Activated T-cell treated with anti-CD3 and anti-CD28 coated beads for 1 hour (primary cell): ENCODE results near the gene ELN.

Experiments used
- DNase-seq: peaks from one replicate; pipeline ENCODE4 v3.0.0-alpha.2; 2020; ENCODE audit warnings: low read depth

ELN gene

DNA sequence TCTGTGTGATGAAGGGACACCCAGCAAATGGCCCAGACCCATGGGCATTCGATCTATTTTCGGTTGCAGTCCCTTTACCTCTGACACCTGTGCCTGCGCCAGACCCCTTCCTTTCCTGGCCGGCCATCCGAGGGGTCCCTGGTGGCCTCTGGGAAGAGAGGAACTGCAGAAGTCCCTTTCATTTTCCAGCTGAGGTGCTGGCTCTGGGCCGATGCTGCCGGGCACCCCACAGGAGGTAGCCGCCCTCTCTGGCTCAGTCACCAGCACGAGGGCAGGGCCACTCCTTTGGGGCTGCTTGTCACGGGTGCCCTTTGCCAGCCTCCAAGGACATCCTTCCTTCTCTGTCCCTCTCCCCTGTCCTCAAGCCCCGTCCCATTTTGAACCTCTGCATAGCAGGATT, 4.2 kb upstream of the ELN start:
- DNase-seq = no peak

DNA sequence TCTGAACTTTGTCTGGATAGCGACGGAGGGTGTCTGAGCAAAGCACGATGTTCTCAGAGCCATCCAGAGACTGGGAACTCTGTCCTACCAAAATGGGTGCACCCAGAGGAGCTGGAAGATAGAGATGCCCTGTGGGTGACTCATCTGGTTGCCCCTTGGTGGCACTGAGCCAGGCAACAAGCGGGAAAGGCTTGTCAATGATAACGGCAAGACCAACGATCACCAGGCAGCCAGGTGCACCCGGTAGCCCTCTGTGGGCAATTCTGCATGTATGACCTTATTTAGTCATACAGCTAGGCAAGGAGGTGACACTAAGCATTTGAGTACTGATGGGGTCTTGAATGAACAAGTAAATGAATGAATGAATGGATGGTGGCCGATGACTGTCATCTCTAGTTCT, 2.8 kb upstream of the ELN start:
- DNase-seq = no peak

DNA sequence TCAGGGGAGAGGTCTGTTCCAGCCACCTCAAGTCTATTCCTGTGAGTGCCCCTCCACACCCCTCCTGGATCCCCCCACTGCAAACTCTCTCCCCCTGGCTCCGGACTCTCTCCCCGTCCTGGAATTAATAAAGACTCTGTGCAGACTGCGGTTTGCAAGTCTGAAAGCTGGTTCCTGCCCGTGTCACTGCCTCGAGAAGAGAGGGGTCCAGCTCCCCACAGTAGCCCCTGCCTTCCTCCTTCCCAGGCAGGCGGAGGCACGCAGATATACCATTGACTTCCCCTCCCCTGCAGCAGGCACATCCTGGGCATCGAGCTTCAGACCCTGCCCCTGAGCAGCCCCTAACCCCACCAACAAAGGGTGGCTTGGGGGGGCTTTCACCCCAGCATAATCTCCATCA, 2.2 kb upstream of the ELN start:
- DNase-seq = no peak

DNA sequence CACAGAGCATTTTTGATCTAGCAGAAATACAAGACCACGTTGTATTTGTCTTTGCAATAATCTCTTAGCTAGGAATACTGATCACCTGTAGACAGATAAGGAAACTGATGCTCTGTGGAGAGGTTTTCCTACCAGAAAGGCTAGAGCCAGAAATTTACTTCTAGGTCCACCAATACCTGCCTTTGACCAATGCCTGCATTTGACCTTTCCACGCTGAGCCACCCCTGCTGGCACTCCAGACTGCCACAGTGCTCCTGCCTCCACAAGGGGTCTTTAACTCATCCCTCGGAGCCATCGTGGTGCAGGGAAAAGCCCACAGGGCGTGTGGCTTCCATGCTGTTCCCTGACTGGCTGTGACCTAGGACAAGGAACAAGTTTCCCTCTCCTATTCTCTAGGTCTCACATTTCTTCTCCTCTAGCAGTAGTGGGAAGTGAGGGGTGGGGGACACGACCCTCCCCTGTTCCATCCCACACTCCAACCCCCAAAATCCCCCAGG, 1.5 kb upstream of the ELN start:
- DNase-seq = no peak

DNA sequence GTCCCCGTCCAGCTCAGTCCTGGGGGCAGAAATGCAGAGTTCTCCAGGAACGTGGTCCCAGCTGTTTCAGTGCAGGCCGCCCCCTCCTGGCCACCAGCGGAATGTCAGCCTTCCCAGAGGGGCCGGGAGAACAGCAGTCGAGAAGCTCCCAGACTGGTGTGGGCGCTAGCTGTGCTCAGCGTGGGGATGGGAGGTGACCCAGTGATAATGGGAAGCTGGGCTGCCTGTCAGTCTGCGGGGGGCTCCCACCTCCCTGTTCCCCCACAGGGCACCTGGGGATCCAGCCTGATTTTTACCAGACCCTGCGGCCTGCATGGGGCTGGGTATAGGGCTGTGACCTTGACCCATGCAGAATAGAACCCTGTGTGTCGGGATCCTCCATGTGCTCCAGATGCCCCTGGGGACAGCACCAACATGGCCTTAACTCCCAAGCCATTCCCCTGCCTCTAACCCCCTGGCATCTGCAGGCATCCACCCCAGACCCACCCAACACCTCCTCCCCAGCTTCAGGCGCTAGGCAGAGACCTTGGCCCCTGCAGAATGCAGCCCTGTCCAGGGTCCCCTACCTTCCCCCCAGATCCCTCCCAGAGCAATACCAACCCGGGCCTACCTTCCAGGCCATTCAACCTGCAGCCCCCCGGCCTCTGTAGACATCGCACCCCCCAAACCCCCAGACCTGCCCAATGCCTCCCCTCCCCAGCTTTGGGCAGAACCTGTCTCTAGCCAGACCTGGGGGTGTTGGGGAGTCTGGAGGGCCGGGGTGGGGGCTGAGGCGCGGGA, 880 bp upstream of the ELN start:
- peak; percentile 51 for DNase-seq

DNA sequence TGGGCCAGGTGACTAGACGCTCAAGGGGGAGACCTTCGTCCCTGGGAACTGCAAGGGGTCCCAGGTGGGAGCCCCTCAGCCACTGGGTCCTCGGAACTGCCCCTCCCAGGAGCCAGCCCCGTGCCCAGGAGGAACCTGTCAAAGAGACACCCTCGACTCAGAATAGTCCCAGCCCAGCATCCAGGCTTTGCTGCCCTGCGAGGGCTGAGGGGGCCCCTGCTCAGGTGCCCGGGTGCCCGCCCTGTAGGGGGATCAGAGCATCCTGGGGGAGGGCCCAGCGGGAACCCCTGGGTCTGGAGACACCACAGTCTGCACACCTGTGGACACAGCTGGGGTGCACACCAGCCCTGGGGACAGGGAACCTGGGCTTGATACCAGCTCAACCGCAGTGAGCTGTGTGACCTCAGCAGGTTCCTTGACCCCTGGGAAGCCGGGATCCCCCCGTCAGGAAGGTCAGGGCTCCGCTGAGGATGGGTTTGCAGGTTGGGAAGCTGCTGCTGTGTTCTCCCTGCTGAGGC, 407 bp downstream of the ELN start:
- DNase-seq = no peak

DNA sequence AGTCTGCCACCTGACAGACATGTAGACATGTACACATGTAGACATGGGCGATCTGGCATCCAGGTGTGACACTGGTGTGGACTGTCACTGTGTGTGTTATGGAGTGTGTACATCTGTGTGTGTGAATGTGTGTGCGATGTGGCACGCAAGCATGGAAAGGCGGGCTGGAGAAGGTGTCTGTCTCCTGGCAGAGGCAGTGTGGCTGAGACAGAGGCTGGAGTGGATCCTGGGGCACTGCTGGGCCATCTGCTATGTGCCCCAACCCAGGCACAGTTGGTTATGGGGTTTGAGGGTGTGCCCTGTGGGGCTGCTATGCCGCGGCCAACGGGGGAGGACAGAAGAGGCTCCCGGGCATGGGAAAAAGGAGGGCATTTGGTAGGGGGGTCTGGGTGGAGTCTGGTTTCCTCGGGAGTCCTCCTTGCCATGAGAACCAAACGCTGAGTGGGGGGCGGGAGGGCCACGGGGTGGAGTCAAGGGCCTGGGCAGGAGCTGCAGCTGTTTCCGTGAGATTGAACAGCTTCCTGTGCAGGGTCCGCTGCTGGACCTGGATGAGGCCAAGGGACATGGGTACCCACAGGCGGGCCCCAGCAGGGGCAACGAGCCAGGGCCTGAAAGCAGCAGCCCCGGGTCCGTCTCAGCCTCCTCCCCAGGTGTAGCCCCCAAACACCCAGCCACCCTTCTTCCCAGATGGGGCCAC, 1.3 kb downstream of the ELN start:
- no peak for DNase-seq

DNA sequence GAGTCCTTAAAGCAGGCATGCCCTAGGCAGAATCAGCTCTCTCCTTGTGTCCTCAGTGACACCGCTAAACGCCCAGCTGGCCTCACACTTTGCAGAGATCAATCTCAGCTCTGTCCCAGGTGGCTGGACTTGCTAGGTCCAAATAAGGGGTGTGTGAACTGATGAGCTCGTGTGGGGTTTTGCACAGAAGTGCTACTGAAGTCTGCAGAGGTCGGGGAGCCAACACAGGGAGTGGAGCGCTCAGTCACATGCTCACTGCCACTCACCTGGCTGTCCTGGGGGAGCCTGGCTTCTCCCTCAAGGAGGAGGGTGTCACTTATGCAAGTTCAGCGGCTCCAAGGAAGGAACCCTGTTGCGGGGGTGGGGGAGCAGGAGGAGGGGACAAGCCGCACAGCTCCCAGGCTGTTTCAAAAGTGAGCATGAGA, 2.0 kb downstream of the ELN start:
- no peak for DNase-seq

DNA sequence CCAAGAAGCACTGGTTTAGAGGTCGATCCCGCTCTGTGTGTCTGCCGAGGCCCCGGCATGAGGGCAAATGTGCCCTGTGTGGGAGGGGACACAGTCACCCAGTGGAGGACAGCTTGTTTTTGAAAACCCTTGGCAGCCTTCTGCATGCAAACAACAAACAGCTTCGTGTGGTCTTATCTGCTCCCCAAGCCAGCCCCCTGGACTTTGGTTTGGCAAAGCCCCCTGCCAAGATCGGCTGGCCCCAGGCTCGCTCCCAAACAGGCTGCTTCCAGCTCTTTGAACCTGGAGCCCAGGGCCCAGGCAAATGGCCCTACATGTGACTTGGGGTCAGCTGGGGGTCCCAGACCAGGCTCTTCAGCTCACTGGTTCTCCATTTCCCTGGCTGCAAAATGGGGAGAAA, 2.9 kb downstream of the ELN start:
- no peak for DNase-seq

DNA sequence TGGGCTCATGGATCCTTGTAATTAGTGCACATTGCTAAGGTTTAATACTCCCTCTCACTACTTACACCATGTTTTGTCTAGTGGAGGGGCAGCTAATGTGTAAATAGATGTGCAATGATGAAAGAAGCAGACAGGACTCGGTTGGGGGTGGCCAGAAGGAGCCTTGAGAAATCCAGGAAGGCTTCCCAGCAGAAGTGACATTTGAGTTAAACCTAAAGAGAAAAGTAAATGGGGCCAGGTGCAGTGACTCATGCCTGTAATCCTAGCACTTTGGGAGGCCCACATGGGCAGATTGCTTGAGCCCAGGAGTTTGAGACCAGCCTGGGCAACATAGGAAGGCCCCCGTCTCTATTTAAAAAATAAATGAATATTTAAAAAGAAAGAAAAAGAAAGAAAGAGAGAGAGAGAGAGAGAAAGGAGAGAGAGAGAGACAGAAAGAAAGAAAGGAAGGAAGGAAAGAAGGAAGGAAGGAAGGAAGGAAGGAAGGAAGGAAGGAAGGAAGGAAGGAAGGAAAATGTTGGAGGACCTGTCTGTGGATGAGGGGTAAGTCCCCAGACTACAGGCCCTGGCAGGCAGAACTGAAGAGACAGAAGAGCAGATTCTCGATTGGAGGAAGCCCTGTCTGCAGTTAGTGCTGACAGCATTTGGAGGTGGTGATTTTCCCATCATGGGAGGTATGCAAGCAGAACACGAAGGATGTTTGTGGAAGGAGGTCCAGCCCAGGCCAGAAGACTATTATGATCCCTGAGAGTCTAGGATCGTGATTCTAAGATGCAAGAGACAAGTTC, 3.6 kb downstream of the ELN start:
- no peak for DNase-seq

DNA sequence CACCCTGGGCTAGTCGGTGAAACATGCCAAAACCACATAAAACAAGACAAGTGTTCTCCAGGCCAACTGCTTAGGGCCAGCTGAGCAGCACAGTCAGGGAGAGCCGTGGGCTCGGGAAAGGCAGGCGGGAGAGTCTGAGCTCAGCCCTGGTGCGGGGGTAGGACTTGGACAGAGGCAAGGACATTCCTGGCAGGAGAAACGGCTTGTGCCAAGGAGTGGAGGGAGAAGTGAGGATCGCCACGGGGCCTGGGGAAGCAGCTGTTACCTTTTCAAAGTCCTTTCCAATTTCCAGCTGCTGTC, 4.2 kb downstream of the ELN start:
- DNase-seq = no peak

DNA sequence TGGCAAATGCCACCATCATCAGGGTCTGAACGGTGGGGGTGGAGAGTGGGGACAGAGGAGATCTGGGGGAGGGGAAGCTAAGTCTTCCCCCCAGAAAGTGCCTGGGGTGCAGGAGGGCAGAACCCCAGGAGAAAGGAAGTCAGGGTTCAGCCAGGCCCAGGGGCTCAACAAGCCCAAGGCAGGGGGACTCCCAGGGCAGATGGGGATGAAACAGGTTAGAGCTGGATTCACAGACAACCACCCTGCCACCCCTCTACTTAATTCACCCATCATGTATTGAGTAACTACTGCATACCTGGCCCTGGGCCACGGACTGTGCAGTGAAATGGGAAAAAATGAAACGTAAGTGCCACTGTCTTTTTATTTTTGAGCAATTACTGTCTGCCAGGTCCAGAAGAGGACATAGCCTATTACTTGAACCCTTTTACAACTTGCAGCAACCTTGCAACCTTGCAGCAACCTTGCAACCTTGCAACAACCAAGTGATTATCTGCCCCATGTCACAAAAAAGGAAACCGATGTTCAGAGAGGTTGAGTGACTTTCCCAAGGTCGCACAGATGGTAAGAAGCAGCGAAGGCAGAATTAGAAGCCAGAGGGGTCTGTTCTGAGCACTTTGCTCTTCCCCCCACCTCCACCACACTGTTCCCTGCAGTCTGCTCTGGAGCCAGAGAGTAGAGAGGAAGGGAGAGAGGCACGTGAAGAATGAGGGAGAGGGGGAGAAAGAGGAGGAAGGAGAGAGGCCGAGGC, 4.8 kb downstream of the ELN start:
- DNase-seq = no peak

DNA sequence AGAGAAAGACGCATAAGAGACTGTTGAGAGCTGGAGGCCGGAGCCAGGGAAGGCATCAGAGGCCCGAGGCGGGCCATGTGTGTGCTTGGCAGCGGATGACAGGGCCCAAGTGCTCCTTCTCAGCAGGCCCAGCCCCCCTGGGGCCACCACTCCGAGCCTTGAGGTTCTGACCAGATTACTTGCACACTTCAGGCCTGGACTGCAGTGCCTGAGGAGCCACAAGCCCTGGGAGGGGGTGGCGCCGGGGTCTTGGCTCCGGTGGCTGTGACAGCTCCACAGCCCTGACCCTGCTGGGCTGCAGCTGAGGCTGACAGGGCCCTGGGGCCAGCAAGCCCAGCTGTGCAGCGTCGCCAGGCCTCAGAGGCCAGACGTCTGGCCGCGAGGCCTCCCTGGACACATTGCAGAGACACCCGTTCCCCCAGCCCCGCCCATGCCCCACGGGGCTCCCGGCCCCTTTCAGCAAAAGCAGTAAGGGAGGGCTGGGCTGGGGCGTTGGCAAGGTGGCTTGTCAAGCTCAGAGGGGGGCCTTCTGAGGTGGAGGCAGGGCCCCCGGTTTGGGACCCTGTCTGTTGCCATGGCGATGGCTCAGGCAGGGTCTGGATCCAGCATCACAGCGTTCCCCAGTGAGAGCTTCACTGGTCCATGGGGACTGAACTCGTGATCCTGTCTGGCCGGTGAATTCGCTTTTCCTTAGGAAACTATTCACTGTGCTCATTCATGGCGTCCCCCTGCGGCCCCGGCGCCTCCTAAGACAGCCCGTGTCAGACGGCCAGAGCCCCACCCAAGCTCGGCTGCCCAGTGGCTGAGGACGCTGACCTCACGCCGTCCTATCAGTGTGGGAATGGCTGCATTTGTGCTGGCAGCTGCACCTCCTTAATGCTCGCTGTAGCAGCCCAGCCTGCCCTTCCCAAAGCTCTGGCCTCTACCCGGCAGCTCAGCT, 5.7 kb downstream of the ELN start:
- DNase-seq = no peak

DNA sequence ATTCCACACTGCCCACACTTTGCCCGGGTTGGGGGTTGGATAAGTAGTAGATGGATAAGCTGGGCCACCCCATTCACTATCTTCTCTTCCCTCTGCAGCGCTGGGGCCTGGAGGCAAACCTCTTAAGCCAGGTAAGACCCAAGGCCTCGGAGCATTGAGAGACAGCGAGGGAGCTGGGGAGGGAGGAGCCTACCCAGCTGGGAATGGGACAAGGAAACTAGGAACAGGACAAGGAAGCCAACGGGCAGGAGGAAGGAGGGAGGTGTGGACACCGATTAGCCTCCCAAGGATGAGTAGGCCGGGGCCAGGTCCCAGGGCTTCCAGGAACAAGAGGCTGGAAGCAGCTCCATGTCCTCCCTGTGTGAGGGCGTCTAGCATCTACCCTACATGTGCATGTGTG, 9.6 kb downstream of the ELN start:
- DNase-seq = no peak

DNA sequence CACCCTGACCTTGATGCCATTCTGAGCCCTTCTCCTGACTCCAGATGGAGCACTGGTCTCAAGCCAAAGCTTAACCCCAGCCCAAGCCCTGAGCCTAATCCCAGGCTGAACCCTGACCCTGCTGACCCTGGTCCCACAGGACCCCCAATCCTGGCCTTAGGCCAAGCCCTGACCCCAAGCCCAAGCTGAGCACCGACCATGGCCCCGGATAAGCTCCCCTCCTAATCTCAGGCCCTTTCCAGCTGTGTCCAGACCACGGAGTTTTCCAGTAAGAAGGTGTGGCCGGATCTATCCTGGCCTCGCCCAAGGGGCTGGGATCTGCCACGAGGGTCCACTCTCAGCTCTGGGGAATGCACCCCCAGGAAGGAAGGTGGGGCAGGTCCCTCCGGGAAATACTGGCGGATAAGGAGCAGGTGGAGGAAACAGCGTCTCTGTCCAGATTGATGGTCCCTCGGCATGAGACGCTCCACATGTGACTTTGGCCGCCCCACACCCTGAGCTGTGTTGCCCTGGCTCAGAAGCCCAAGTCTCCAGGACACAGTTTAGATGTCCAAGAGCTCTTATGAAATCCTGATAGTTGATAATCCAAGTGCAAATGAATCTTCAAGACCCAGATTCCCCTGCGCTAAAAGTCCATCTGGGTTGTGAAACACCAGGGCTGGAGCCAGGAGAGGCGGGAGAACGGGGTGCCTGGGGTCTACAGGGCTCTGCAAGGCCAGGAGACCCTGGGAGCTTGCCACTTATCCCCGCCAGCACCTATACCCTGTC, 10.4 kb downstream of the ELN start:
- no peak for DNase-seq

DNA sequence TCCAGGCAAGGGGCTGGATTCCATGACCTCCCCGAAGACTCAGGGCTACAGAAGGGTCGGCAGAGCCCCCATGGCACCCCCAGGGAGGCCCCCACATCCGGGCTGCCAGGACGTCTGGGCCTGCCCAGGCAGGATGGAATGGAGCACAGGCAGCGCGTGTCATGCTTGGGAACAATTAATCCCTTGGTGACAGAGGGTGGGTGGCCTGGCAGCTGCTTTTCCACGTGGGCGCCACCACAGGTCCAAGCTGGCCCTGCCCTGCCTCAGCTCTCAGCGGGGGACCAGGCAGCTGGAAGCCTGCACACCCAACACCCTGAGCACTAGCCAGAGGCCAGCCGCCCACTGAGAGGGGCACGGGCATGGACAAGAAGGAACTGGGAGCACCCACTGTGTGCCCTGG, 11.4 kb downstream of the ELN start:
- no peak for DNase-seq

DNA sequence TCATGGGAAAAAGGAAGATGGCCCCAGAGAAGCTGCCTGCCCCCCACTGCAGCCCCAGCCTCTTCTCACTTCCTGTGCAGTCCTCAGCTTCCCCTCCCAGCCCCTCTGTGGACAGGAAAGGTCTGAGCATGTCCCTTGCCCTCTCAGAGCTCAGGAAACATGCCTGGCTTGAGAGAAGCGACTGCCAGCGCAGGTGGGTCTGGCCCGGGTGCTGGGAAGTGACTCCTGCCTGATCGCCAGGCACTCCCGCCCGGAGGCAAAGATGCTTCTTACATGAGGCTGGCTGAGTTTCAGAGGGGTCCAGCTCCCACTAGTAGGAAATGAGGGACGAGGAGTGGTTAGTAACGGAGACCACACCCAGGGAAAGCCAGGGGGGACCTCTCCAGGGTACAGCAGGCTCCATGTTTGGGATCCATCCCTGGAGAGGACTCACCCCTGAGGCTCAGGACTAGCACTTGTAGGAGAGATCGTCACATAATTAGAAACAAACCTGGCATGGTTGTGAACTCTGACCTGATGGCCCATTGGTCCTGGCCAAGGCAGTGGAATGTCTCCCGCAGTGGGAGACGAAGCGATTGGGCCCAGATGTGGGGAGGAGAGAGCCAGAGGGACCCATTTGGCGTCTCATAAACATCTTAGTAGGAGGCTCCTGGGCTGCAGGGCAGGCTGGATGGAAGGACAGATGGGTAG, 12.3 kb downstream of the ELN start:
- no peak for DNase-seq

DNA sequence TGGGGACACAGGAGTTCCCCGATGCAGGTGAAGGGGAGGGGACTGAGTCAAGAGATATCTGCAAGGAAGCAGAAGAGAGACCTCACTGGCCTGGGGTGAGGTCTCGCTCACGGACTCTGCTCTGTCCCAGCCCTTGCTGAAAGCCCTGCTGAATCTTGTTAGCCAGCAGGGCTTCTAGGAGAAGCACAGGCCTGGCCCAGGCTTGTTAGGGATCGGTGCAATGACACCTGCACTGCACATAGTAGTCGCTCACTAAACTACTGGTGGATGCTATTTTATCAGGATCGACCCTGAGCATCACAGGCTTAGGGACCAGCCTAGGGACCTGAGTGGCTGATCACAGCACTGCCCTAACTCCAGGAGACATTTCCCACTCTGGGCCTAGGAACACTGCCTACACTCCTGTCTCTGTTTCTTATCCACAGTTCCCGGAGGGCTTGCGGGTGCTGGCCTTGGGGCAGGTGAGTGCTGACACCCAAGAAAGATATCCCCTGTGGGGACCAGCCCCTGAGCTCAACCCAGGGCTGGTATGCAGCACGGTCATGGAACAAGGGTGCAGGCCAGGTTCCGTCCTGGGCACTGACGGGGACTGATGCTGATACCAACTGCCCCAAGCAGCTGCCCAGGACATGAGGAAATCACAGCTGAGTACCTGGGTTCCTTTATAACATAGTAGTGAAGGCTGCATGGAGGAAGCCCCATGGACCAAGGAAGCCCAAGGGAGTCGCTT, 13.0 kb downstream of the ELN start:
- no peak for DNase-seq
